HCT116 (cell line): ENCODE data around the gene TMEM269.

Experiments
- EZH2 ChIP-seq: fragments of 200-600 bp; sonication (generic); IDR thresholded peaks from 2 replicates; pipeline ENCODE4 v1.6.1; 2017; ENCODE audit warnings: antibody characterized with exemption, mixed run types
- FOSL1 ChIP-seq: IDR thresholded peaks from 2 replicates; pipeline ENCODE4 v1.6.1; 2012; ENCODE audit warnings: low read depth

GRCh38 chr1:42761567-42761966 lies 23.2 kb upstream of the TMEM269 start:
- no peak for TF ChIP-seq EZH2
- no peak for TF ChIP-seq FOSL1
